GM21619 (cell line): ENCODE measurements around the gene KAT2A.

Experiments
- ATAC-seq: cut with Tn5 transposase; IDR thresholded peaks from one replicate; pipeline ENCODE4 v1.9.1; 2021; ENCODE audit not compliant: unreplicated experiment

KAT2A gene

GRCh38 chr17:42065201-42065600 lies 56.0 kb downstream of the KAT2A start:
- no peak for ATAC-seq
